Renal cortex interstitium (tissue), 11 donors: ENCODE results near the gene ITSN1. TPM values are rescaled to one million over a fixed set of nuclear protein-coding genes. Genes with fewer than 3 reads are reported as not detected.
"Not testable (repeated sequence)": the region's sequence is repeated elsewhere in the genome, so short reads cannot be mapped to it uniquely, and the experiment has no call there.

ENCODE experiments used
- DNase-seq, 11 donors: peaks; one replicate each; pipeline ENCODE4 v3.0.0-alpha.2; 2013; ENCODE audit warnings: low read depth in 9 of 11, low spot score in 4 of 11; ENCODE audit errors: extremely low read depth in 1 of 11
- polyA plus RNA-seq, 3 donors: library from polyadenylated mRNA; unstranded; fragments of 120-200 nt; gene quantifications; one replicate each; pipeline ENCODE4 v1.2.1, GENCODE V29; 2013; ENCODE audit not compliant: insufficient read length in 3 of 3

The ITSN1 gene
- polyA plus RNA-seq, 3 donors, result 42.9 to 52.1 (median 47.9) TPM

DNA sequence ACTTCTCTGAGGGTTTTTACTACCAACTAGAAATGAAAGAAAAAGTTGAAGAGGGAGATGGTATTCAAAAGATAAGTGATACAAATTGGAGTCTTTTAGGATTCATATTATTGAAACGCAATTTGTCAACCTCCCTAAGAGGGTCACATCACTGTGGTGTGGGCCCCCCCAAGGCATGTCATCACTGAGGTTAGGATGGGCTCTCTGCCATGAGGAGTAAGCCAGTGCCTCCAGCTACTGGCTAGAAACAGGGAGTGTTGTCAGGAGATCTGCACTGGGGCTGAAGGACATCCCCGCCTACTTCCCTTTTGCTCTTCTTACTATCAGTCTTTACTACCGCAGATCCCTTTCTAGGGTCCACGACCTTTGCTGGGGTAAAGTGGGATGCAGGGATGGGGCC is 25.9 kb downstream of the ITSN1 start:
- no peak for DNase-seq

DNA sequence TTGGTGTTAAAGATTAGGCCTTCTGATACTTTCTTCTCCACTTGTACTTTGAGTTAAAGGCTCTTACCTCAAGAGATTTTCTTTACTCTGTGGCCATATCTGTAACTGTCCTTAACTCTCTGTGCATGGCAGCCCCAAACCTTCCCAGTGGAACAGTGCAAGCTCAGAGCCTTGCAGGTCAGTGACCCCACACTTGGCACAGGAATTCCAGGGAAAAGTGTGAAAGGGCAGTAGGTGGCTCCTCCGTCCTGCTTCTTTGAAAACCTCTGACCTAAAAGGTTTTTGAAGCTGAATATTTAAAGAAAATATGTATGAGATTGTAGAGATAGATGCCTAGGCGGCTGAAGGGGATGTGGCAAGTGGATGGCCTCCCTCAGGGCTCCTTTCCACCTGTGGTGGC is 26.3 kb downstream of the ITSN1 start:
- no peak for DNase-seq

DNA sequence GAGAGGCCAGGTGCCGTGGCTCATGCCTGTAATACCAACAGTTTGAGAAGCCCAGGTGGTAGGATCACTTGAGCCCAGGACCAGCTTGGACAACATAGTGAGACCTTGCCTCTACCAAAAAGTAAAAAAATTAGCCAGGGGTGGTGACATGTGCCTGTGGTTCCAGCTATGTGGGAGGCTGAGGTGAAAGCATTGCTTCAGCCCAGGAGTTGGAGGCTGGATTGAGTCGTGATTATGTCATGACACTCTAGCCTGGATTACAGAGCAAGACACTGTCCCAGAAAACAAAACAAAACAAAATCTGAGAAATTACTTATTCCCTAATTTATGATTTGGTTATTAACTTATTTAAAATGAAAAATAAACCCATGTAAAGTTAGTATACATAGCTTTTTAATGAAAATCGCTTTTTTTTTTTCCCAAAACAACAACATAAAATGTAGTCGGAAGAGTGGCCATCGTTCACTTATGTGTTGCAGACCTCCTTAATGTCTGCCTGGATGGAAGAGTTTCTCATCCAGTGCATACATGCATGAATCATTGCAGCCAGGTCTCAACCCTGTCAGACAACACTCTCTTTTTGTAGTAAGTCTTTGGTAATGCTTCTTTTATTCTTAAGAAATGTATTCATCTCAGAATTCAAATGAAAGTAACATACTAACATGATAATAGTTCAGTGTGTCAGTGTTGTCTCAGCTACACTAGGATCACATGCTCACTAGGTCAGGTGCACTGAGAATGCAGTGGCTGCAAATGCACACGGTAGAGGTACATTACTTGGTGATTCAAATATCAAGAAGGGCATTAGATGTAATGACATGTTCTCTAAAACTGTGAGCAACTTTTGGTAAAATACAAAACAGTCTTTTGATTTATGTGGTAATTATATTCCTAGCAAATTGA is 28.0 kb downstream of the ITSN1 start:
- no peak for DNase-seq

DNA sequence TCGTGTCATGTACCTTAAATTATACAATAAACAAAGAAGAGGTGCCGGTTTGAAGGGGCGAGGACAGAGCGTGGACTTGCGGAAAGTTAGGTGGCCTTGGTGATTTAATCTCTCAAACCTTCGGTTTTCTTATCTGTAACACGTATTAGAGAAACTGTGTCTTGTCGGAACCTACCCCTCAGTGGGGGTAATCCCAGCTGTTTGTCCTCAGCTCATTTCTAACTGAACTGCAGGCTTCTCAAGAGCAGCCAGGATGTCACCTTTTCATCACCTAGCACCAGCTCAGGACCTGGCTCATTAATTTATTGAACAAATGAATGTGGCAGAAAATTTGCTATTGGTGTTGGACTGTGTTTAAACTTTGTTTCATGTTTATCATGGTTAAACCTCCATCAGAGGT is 31.2 kb downstream of the ITSN1 start:
- no peak for DNase-seq

DNA sequence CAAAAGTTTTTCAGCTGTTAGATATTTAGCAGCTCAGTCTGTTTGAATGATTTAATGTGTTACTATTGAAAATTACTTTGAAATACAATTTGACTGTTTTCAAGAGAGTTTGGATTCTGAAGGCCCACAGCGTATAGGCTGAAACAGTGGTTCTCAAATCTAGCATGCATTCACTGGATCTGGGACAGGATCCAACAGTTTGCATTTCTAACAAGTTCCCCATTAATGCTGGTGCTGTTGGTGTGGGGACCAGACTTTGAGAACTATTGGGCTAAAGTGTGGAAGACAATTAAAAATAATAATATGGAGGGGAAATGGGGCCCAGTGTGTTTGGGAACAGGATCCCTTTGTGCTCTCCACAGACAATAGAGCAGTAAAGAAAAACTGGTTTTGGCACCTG is 31.9 kb downstream of the ITSN1 start:
- no peak for DNase-seq

DNA sequence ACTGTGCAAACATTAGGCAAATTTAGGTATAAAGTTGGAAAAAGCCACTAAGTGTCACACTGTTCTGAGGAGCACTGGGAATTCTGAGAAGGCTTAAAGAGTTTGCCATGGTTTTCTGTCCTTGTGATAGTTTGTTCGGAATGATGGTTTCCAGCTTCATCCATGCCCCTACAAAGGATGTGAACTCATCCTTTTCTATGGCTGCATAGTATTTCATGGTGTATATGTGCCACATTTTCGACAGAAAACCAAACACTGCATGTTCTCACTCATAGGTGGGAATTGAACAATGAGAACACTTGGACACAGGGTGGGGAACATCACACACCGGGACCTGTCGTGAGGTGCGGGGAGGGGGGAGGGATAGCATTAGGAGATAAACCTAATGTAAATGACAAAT is 34.4 kb downstream of the ITSN1 start:
- not testable (repeated sequence) for DNase-seq

DNA sequence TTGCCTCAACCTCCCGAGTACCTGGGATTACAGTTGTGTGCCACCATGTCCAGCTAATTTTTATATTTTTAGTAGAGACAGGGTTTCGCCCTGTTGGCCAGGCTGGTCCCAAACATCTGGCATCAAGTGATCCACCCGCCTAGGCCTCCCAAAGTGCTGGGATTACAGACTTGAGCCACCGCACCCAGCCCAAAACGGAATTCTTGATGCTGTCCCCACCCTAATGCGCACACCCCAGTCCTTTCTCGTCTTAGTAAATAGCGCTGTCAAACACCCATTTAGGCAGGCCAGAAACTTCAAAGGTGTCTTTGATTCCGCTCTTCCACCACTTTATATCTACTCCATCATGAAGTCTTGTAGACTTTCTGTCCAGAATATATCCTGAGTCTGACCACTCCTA is 35.1 kb downstream of the ITSN1 start:
- DNase-seq, result no peak

DNA sequence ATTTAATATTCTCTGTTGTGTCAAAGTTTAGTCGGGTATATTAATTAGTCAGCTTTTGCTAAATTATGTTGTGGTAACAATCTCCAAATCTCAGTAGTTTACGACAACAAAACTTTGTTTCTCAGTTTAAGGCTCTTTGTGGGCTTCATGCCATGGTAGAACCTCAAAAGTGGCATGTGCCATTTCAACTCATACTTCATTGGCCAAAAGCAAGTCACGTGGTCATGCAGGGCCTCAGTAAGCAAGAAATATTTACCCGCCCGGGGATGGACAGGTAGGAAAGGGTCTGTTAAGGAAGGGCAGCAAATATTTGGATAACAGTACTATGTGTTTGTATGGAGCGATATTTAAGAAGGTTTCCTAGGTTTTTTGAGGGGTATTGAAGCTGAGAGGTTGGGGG is 38.6 kb downstream of the ITSN1 start:
- no peak for DNase-seq

DNA sequence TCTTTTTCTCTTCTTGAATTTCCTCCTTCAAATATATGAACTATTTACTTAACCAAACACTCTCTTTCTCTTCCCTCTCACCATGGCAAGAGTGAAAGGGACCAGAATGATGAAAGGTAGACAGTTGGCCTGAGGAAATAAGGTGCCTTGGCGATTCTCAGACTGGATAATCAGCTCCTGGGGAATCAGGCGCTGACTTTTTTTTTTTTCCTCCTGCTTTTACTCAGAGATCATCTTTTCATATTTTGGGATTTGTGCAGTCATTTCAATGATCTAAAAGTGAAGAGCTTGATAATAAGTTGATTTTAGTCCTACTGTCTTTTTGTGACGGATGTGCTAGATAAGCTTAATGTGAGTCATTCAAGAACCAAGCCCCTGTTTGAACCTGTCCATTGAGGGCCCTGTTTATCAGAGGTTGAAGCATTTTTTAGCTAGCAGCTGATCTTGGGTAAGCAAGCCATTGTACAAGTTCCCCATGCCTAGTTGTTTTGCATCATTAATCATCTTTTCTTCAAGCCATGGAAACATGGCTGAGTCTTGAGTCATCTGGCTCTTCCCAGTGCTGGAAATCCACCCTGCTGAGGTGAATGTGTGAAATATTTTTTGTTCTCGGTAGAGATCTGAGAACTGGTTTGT is 40.8 kb downstream of the ITSN1 start:
- DNase-seq, result no peak

DNA sequence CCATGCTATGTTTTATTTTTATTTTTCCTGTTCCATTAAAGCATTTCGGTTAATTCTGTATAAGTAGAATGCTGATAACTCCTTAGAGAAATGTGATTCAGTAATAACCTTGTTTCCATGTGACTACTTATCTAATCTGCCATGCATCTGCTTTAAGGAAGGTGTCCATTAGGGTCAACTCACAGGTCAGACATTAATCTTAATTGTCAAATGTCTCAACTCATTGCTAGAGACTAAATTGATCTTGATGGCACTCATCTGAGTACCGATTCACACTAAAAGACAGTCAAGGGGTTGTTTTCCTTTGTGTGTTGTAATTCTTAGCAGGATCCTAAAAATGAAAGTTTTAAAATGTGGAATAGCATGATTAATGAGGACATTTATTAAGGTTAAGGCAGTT is 41.8 kb downstream of the ITSN1 start:
- no peak for DNase-seq

DNA sequence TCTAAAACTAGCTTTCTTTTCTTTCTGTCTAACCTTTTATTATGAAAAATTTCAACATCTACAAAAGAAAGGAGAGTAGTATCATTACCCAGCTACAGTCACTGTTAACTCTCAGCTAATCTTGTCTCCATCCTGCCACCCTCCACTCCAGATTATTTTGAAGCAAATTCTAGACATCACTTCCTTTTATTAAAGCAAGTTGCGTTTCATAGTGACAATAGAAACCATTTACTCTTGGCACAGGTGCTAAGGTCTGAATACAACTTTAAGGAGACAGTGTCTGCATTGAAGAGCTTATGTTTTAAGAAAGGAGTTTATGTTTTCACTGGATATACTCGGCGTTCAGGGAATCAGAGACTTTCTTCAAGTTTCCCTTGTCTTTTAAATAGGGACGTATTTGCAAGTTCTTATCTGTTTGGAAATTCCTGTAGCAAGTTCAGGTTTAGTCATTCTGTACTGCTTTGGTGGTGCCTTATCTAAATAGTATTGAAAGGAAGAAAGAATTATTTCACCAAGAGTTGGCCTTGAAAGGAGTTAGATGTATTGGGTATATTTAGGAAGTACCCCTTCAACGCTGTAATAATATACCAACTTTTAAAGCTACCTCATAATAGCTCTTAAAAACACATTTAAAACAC is 42.7 kb downstream of the ITSN1 start:
- no peak for DNase-seq

DNA sequence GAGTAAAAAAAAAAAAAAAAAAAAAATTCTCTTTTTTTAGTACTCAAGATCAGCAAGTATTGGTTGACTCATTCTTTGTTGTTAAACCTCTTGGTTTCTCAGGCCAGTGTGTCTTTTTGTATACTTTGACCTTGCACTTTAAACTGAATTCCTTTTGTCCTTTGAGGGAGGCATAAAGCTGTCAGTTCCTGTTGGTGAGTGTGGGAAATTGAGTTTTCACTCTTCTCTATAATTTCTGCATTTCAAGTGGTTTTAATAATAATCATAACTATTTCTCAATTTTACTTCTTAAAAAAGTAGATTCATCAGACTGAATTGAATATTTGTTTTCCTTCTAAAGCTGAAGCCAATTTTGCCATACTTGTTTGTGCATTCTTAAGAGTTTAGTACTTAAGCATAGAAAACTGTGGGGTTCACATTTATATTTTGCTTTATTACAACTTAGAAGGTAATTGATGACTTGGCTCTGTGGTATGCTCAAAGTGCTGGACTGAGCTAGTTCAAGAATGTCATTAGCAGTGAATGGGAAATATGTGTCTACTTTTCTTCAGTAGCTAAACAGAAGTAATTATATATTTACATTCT is 43.4 kb downstream of the ITSN1 start:
- DNase-seq, result no peak

DNA sequence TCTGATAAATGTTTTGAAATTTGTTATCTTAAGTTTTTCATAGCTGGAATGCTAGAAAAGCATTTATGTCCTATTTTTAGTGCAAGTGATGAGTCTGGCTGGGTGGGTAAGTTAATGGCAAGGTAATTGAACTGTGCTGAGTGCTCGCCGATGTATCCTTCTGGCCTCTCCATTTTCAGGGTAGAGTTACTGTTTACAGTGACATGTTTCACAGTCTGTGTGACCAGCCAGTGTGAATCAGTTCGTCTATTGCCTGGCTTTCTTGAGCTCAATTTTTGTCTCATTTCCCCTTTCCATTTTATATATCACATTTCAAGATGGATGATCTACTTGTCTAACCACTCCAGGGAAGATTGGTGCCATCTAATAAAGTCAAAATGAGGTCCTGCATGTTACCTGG is 44.1 kb downstream of the ITSN1 start:
- no peak for DNase-seq

DNA sequence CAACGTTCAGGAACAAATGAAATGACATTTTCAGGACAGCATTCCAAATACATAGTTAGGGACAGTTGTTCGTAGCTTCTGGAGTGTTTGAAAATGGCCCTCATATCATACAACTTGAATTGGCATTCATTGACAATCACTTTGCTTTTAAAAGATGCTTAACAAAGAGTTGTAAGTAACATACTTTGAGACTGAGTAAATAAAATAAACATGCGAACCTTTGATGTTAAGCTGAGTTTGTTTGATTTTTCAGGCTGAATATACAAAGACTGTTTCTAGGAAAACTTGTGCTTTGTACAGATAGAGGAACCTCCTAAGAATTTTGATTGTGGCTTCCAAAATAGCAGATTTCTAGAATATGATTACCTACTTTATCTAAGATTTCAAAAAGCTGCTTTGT is 45.3 kb downstream of the ITSN1 start:
- no peak for DNase-seq

DNA sequence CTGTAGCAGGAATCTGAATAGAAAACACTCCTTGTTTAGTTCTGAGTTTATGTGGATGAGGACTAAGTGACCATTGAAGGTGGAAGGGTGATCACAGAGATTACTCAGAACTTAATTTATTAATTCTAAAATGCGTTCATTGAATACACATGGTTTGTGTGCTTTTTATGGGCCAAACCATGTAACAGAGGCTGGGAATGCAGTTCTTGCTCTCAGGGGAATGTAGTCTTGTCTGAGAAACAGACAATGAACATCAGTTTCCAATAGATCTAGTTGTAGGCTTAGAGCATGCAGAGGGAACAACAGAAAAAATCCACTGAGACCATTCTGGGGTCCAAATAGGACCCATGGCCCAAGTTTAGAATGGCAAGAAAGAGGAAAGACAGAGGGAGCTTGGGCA is 46.1 kb downstream of the ITSN1 start:
- no peak for DNase-seq

DNA sequence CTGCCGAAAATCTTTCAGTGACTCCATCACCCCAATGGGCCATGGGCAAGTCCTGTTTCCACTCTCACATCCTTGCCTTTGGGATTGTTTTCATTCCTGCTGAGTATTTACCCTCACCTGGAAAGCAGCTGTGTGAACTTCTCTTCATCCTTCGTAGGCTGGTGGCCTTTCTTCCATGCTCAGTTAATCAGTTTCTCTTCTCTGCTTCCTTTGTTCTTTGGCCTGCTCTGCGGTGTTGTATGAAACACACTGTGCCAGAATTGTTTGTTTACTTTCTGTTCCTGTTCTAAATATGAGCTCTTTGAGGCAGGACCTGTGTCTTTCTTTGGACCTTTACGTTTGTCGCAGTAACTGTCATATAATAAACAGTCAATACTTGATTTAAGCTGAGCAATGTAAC is 48.6 kb downstream of the ITSN1 start:
- no peak for DNase-seq

DNA sequence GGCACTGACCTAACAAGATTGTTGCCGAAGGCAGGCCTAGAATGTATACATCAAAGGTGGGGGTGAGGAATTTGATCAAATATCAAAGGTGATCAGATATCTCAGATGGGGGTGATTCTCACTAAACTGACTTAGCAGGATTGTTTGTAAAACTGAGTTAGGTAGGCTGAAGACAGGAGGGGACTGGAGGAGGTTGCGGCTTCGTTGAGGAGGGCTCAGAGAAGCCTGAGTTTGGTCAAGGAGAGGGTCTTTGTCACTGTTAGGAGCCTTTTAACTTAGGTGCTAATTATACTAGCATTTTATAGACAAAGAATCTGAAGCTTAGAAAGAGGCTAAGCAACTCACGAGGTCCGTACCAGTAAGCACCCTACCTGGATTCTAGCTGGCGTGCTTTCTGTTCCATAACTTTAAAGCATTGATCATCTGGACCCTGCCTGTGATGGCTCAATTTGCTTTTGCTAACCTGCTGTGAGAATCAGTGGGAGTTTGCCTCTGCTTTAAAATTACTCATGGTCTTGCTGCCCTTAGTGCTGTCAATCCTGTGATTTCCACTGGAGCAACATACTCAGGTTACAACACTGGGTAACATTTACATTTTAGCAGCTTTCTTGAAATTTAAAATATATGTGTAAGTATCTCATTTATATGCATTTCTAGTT is 49.8 kb downstream of the ITSN1 start:
- DNase-seq, result no peak

DNA sequence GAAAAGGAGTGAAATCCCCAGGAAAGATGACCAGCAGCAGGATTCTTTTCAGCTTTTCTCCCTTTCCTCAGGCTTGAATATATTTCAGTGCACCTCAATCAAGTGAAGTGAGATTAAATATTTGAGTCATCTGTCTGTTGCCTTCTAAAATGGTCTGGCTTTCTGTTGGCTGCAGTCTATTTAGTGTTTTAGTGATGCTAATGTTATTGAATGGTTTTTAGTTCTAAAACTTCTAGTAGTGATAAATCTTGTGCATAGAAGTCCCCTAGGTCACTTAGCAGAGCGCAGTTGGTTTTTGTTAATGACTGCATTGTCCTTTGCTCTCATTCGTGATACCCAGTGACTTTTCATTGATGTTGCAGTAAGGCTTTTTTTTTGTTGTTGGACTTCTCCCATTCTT is 53.5 kb downstream of the ITSN1 start:
- no peak for DNase-seq

DNA sequence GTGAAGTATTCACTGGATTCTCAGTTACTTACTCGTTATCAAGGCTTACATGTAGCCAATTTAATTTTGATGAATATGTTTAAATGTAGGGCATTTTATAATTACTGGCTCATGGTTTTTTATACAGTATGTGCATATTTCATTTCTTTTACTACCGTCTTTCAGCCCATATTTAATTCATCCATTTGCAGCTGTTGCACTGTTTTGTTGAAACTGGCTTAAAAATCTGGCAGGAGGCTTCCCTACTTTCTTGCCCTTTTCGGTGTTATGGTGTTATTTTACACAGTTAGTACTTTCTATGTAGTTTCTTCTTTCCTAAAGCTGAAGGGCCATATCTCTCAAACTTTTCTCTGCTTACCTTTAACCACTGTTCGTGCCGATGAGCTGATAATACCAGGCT is 54.2 kb downstream of the ITSN1 start:
- no peak for DNase-seq
